IMR-90 (cell line): ENCODE results near the gene HASPIN. TPM values are rescaled to one million over a fixed set of nuclear protein-coding genes. Genes with fewer than 3 reads are reported as not detected.

Experiments used
- ATAC-seq: fragments of 200-7000 bp; cut with Tn5 transposase; 2 replicates; pipeline ENCODE4 v1.9.1; 2020; ENCODE audit warnings: low read depth, mild to moderate bottlenecking, moderate library complexity
- BruUV-seq: library from RNA; stranded (reverse); fragments of 400-500 nt; replicated peaks from 2 replicates; lab custom pipeline; 2021; lab: Mats Ljungman, UMichigan
- CTCF ChIA-PET: fragments of 300-600 bp; formaldehyde crosslinking; extraction: SDS; loops from one replicate; lab custom pipeline; 2021; ENCODE audit warnings: antibody characterized with exemption; lab: Yijun Ruan, JAX
- POLR2A ChIA-PET: fragments of 300-600 bp; sonication (Branson Sonifier 250); formaldehyde crosslinking; loops from one replicate; lab custom pipeline; 2022; ENCODE audit warnings: antibody characterized with exemption; ENCODE audit not compliant: unreplicated experiment; lab: Charles Lee
- DNase-seq: peaks from one replicate; pipeline ENCODE4 v3.0.0; 2013
- H2AFZ ChIP-seq: replicated peaks from 2 replicates; pipeline ENCODE3; 2013; ENCODE audit warnings: low read length, mild to moderate bottlenecking; ENCODE audit not compliant: poor library complexity
- H2AK5ac ChIP-seq: 2 replicates; pipeline ENCODE4 v1.6.1; 2013; ENCODE audit warnings: low read depth, low read length, inconsistent platforms
- H2AK9ac ChIP-seq: replicated peaks from 2 replicates; pipeline ENCODE3; 2013; ENCODE audit warnings: mild to moderate bottlenecking, low read depth, low read length, moderate library complexity; ENCODE audit not compliant: poor library complexity
- H2BK120ac ChIP-seq: 2 replicates; pipeline ENCODE4 v1.6.1; 2013; ENCODE audit warnings: low read depth, low read length, inconsistent platforms
- H2BK15ac ChIP-seq: 3 replicates; pipeline ENCODE4 v1.6.1; 2013; ENCODE audit warnings: low read depth, low read length, inconsistent platforms
- H2BK20ac ChIP-seq: 2 replicates; pipeline ENCODE4 v1.6.1; 2013; ENCODE audit warnings: low read depth, mild to moderate bottlenecking, inconsistent platforms, low read length, moderate library complexity
- H2BK5ac ChIP-seq: 2 replicates; pipeline ENCODE4 v1.6.1; 2013; ENCODE audit warnings: mild to moderate bottlenecking, low read depth, low read length, inconsistent platforms; ENCODE audit not compliant: poor library complexity, severe bottlenecking
- H3K14ac ChIP-seq: replicated peaks from 2 replicates; pipeline ENCODE4 v1.6.1; 2013; ENCODE audit warnings: low read depth, low read length, inconsistent platforms
- H3K18ac ChIP-seq: 2 replicates; pipeline ENCODE4 v1.6.1; 2013; ENCODE audit warnings: low read depth, low read length, control low read depth
- H3K23ac ChIP-seq: 2 replicates; pipeline ENCODE4 v1.6.1; 2013; ENCODE audit warnings: low read depth, low read length, inconsistent platforms
- H3K27ac ChIP-seq: 2 replicates; pipeline ENCODE4 v1.5.1; 2013; ENCODE audit warnings: mild to moderate bottlenecking, control low read depth, low read length; ENCODE audit not compliant: insufficient read depth
- H3K27me3 ChIP-seq: 2 replicates; pipeline ENCODE4 v1.6.1; 2013; ENCODE audit warnings: low read length; ENCODE audit not compliant: control insufficient read depth, insufficient read depth
- H3K36me3 ChIP-seq: 2 replicates; pipeline ENCODE4 v1.6.1; 2013; ENCODE audit warnings: low read length, mixed read lengths; ENCODE audit not compliant: control insufficient read depth, insufficient read depth
- H3K4ac ChIP-seq: 2 replicates; pipeline ENCODE4 v1.6.1; 2013; ENCODE audit warnings: low read depth, low read length, inconsistent platforms
- H3K4me1 ChIP-seq: 2 replicates; pipeline ENCODE4 v1.6.1; 2013; ENCODE audit warnings: low read length, mixed read lengths; ENCODE audit not compliant: control insufficient read depth, insufficient read depth
- H3K4me2 ChIP-seq: 2 replicates; pipeline ENCODE4 v1.6.1; 2013; ENCODE audit warnings: low read depth, mild to moderate bottlenecking, control low read depth, low read length, moderate library complexity
- H3K4me3 ChIP-seq: 2 replicates; pipeline ENCODE4 v1.5.1; 2013; ENCODE audit warnings: low read depth, mild to moderate bottlenecking, control low read depth, low read length, moderate library complexity; ENCODE audit not compliant: insufficient read depth
- H3K56ac ChIP-seq: 2 replicates; pipeline ENCODE4 v1.6.1; 2013; ENCODE audit warnings: low read length, inconsistent platforms; ENCODE audit not compliant: insufficient read depth; ENCODE audit errors: extremely low read depth
- H3K79me1 ChIP-seq, 2 experiments: 2 replicates each; pipeline ENCODE4 v1.6.1; 2013; ENCODE audit warnings: low read length in 2 of 2, inconsistent platforms in 1 of 2, low read depth in 1 of 2
- H3K9ac ChIP-seq: 2 replicates; pipeline ENCODE4 v1.6.1; 2013; ENCODE audit warnings: low read depth, low read length, control low read depth
- H3K9me1 ChIP-seq: 2 replicates; pipeline ENCODE4 v1.6.1; 2013; ENCODE audit warnings: low read length, inconsistent platforms; ENCODE audit not compliant: insufficient read depth
- H3K9me3 ChIP-seq: 2 replicates; pipeline ENCODE4 v1.6.1; 2013; ENCODE audit warnings: low read length; ENCODE audit not compliant: control insufficient read depth, insufficient read depth
- H4K20me1 ChIP-seq: 2 replicates; pipeline ENCODE4 v1.6.1; 2013; ENCODE audit warnings: low read length, inconsistent platforms; ENCODE audit not compliant: insufficient read depth
- H4K5ac ChIP-seq: 2 replicates; pipeline ENCODE4 v1.6.1; 2013; ENCODE audit warnings: mild to moderate bottlenecking, low read depth, low read length, control low read depth
- H4K8ac ChIP-seq, 2 experiments: 2 replicates each; pipeline ENCODE4 v1.6.1; 2013; ENCODE audit warnings: low read depth in 2 of 2, low read length in 2 of 2, control low read depth in 1 of 2, inconsistent platforms in 1 of 2
- H4K91ac ChIP-seq: 2 replicates; pipeline ENCODE4 v1.6.1; 2013; ENCODE audit warnings: low read depth, low read length, inconsistent platforms; ENCODE audit not compliant: insufficient read depth
- CHD1 ChIP-seq: IDR thresholded peaks from 2 replicates; pipeline ENCODE4 v1.6.1; 2012; ENCODE audit warnings: low read depth, low read length, improper control_type of control experiment
- FOS ChIP-seq: fragments of 150-350 bp; IDR thresholded peaks from 2 replicates; pipeline ENCODE4 v1.6.1; 2016; ENCODE audit warnings: low read depth, low read length
- MAFK ChIP-seq: IDR thresholded peaks from 2 replicates; pipeline ENCODE4 v1.6.1; 2012; ENCODE audit warnings: low read depth, low read length, improper control_type of control experiment
- MAZ ChIP-seq: IDR thresholded peaks from 2 replicates; pipeline ENCODE4 v1.6.1; 2012; ENCODE audit warnings: low read depth, mild to moderate bottlenecking, low read length, improper control_type of control experiment, moderate library complexity, borderline replicate concordance
- NFE2L2 ChIP-seq: fragments of 150-350 bp; IDR thresholded peaks from 2 replicates; pipeline ENCODE4 v1.6.1; 2016; ENCODE audit warnings: low read depth, mild to moderate bottlenecking, low read length
- POLR2A ChIP-seq: IDR thresholded peaks from 2 replicates; pipeline ENCODE4 v1.6.1; 2012; ENCODE audit warnings: mild to moderate bottlenecking, low read depth, low read length
- WGBS, 2 experiments: methylation state at CpG; one replicate each; pipeline versions ENCODE4 v1.1.5 to v1.1.7; 2013; ENCODE audit warnings: missing lambda C conversion rate in 2 of 2; ENCODE audit not compliant: insufficient read length in 1 of 2; ENCODE audit errors: extremely low coverage in 2 of 2; 5-methylcytosine and 5-hydroxymethylcytosine counted together
- dilution Hi-C: fragments of 300-500 bp; cut with HindIII; formaldehyde crosslinking; loops from one replicate; pipeline ENCODE4 v1.14.3; 2018; ENCODE audit warnings: low sequenced_read_pairs; ENCODE audit not compliant: unreplicated experiment
- in situ Hi-C: fragments of 300-500 bp; cut with MboI; formaldehyde crosslinking; loops from 3 replicates; pipeline ENCODE4 v1.14.3; 2019; ENCODE audit warnings: low sequenced_read_pairs, inconsistent platforms, mixed read lengths
- intact Hi-C: fragments of 100-400 bp; cut with micrococcal nuclease; formaldehyde crosslinking; loops from 2 replicates; pipeline ENCODE4 v1.10.0; 2022
- polyA plus RNA-seq, 3 experiments: library from polyadenylated mRNA; depleted of rRNA; stranded (reverse); fragments of >200 nt; gene quantifications; 2 replicates each; pipeline ENCODE4 v1.2.3, GENCODE V29; 2012; ENCODE audit warnings: low replicate concordance in 1 of 3
- total RNA-seq: library from RNA; depleted of rRNA; stranded (reverse); fragments of >200 nt; gene quantifications from 2 replicates; pipeline ENCODE4 v1.2.3, GENCODE V29; 2012
- TF ChIP-seq, protein P1 (sequence below): fragments of 150-350 bp; IDR thresholded peaks from 2 replicates; pipeline ENCODE4 v1.6.1; 2017; ENCODE audit warnings: mild to moderate bottlenecking, antibody characterized with exemption, low read length, low read depth

HASPIN gene
- total and polyA plus RNA-seq, 2 of the 4 experiments (the other 2 are of a cell fraction) = 2.2 to 4.3 TPM

DNA sequence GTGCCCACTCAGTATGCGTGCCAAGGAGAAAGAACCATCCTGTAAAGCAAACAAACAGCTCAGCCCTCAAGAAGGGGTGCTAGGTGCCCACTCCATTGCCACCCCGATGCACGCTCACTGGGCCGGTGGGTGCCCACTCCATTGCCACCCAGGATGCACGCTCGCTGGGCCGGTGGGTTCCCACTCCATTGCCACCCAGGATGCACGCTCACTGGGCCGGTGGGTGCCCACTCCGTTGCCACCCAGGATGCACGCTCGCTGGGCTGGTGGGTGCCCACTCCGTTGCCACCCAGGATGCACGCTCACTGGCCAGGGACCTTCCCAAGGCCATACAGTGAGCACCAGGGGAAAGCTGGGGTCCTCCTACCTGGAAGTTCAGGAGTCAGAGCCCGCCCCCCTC, 28.1 kb downstream of the HASPIN start:
- WGBS, 2 experiments = 60% methylated on average over 2 of the region's 15 CpGs; no CpG with 5 or more reads in 1 of the 2 experiments
- Histone ChIP-seq H3K36me3 (no peaks in the 10 kb centered on the region), H3K9me1 (no peaks in the 10 kb centered on the region; the same call in 1 of the 2 replicates), H3K56ac (no peak overlapping the region), H3K4me1 (no peaks in the 10 kb centered on the region), H3K4me3 (no peak overlapping the region), H2BK5ac (no peak overlapping the region), H2BK15ac (no peak overlapping the region), H4K5ac (no peak overlapping the region), H2AFZ (no peak overlapping the region), H2AK5ac (no peak overlapping the region), H3K23ac (no peak overlapping the region), H4K20me1 (no peaks in the 10 kb centered on the region), H3K9me3 (no peaks in the 10 kb centered on the region), H3K18ac (no peak overlapping the region), H3K79me1 (no peaks in the 10 kb centered on the region), H4K91ac (no peak overlapping the region), H3K9ac (no peak overlapping the region), H4K8ac (no peak overlapping the region), H3K27me3 (peaks cover 44% of the 10 kb centered on the region), H3K4me2 (no peak overlapping the region), H3K27ac (no peak overlapping the region), H3K4ac (no peak overlapping the region), H2BK20ac (no peak overlapping the region), H2AK9ac (no peak overlapping the region), H2BK120ac (no peak overlapping the region), H3K14ac (no peak overlapping the region)
- ChIA-PET CTCF (no interaction called here), POLR2A (no interaction called here)
- in situ Hi-C loops = no loop called here
- TF ChIP-seq, protein P1, sequence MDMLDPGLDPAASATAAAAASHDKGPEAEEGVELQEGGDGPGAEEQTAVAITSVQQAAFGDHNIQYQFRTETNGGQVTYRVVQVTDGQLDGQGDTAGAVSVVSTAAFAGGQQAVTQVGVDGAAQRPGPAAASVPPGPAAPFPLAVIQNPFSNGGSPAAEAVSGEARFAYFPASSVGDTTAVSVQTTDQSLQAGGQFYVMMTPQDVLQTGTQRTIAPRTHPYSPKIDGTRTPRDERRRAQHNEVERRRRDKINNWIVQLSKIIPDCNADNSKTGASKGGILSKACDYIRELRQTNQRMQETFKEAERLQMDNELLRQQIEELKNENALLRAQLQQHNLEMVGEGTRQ = no peak
- no peak for TF ChIP-seq NFE2L2
- TF ChIP-seq CHD1 = no peak
- TF ChIP-seq FOS = no peak
- no peak for TF ChIP-seq POLR2A
- no peak for TF ChIP-seq MAZ
- no peak for TF ChIP-seq MAFK
- dilution Hi-C loops = no loop called here
- DNase-seq (no peak), ATAC-seq (no peak)
- intact Hi-C loops = no loop called here
- BruUV-seq = no TSS peak
